COLO668 (cell line): ENCODE data around the gene FZR1.

ENCODE experiments used
- DNase-seq: peaks from one replicate; lab custom pipeline; 2025; ENCODE audit not compliant: unreplicated experiment; lab: John Stamatoyannopoulos, UW

The FZR1 gene

GRCh38 chr19:3471954-3472655 lies 34.0 kb upstream of the FZR1 start:
- peak; percentile 9 for DNase-seq

DNA sequence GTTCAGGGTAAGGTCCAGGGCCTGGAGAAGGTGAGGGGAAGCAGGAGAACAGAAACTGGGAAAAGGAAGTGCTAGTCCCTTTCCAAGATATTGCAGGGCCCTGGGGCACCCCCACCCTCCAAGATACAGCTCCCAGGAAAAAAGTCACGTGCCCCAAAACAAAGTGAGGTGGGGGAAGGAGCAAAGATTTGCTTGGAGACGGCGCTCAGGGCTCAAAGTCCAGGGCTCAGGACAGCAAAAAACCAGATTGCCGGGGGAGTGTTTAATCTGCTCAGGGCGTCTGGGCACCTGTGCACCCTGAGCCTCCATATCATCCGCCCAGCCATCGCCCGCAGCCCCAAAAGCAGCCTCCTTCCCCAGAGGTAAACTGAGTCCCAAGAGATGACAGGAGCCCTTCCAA lies 32.1 kb upstream of the FZR1 start:
- no peak for DNase-seq

DNA sequence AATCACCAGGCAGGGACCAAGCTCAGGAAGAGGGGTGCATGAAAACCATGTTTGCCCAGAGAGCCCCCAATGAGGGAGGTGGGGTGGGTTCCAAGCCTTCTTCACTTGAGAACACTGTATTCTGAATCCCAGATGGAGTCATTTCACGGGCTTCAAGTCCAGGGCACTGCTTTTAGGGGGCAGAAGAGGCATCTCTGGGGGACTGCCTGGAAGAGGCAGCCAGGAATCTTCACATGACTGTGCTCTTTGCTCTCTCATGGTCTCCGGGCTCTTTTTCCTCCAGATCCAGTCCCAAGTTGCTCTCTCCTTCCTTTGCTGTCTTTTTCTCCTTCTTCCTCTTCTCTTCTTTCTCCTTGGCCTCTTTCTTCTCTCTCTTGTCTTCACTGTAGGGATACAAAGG lies 31.5 kb upstream of the FZR1 start:
- DNase-seq = no peak

GRCh38 chr19:3475449-3475848 lies 30.7 kb upstream of the FZR1 start:
- no peak for DNase-seq

GRCh38 chr19:3476830-3477229 lies 29.3 kb upstream of the FZR1 start:
- no peak for DNase-seq

GRCh38 chr19:3477506-3477905 lies 28.6 kb upstream of the FZR1 start:
- DNase-seq = no peak

DNA sequence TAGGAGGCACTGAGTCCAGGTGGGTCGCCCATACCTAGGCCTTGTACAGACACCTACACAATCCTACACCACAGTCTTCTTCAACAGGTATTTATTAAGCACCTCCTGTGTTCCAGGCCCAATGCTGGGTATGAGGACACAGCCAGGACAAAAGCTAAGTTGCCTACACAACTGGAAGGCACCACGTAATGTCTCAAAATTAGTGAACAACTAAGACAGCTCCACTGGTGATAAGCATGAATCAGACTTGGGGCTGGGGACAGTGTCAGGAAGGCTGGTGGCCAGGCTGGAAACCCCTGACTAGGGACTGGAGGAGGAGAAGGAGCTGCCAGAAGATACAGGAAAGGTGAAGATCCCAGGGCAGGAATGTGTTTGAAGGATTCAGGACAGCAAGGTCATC lies 28.2 kb upstream of the FZR1 start:
- DNase-seq = no peak

DNA sequence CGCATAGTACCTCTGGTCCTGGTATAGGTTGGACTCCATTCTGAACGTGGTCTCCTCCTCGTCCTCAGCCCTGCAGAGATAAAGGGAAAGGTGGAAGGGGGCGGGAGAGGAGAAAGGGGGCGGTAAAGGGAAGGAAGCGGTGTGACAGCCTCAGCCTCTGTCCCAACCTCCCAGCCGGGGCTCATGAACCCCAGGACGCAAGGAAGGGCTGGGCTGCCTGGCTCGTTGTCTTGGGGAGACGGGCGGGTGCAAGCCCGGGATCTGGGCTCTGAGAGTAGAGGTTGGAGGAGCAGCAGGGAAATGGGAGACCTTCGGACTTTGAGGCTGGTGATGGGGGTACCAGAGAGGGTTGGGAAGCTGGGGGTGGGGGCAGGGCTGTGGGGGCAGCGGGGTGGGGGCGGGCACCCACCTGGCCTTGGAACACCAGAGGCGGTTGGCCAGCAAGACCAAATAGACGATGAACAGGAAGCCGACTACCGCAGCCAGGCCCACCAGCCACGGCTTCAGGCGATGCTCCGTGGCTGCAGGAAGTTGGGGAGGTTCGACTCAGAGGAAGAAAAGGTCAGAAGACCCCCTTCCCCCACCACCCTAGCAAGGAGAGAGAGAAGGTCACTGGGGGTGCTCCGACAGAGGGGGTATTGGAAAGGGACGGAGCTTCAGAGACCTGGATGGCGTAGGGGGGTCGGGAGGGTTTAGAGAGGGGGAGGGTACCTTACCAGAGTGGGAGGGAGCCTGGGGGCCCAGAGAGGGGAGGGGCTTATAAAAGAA lies 27.5 kb upstream of the FZR1 start:
- DNase-seq = no peak

DNA sequence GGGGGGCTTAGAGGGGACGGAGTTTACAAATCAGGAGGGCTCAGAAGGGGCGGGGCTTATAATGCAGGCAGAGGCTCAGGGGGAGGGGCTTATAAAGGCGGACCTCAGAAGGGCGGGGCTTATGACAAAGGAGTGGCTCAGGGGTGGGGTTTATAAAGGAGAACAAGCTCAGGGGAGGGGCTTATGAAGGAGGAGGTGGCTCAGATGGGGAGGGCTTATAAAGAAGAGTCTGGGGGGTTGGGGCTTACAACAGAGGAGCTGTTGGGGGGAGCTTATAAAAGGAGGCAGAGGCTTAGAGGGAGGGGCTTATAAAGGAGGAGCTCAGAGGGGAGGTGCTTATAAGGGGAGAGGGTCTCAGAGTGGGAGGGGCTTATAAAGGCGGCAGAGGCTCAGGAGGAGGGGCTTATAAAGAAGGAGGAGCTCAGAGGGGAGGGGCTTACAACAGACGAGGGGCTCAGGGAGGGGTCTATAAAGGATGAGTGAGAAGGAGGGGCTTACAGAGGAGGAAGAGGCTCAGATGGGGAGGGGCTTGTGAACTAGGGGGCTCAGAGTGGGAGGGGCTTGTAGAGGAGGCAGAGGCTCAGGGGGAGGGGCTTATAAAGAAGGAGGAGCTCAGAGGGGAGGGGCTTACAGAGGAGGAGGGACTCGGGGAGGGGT lies 26.8 kb upstream of the FZR1 start:
- DNase-seq = no peak

GRCh38 chr19:3479834-3480215 lies 26.3 kb upstream of the FZR1 start:
- peak; percentile 18 for DNase-seq

GRCh38 chr19:3480383-3481091 lies 25.6 kb upstream of the FZR1 start, which contains the start of gene SMIM24:
Gene SMIM24 (minus strand): TSS chr19:3480525. CDS start chr19:3480463, 62 bp downstream.
- DNase-seq = no peak

DNA sequence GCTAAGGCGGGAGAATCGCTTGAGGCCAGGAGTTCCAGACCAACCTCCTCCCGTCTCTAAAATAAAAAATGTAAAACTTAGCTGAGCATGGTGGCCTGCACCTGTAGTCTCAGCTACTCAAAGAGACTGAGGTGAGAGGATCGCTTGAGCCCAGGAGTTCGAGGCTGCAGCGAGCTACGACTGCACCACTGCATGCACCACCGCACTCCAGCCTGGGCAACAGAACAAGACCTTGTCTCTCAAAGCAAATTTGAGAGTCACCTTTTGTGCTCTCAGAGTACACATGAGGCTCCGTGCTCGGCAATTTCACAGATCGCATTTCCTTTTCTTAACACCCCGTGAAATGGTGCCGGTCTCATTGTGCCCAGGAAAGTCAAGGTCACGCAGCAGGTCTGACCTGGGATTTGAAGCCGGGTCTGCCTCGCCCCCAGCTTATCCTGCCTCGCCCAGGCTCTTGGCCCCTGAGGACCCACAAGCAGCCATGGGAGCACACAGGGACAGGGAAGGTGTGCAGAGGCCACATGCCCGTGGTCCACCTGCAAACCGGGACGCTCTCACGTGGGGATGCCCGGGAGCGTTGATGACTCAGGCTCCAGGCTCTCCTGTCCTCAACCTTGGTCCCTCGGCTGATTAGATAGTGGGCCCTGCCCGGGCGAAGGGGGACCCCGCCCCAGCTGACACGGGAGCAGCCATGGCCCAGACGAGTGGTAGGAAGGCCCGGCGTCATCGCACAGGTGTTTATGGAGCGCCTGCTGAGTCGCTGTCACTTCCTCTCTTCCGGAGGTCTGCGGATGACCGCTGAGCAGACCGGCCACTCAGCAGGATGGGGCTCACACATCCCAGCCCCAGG lies 24.6 kb upstream of the FZR1 start:
- DNase-seq = peak; percentile 47

DNA sequence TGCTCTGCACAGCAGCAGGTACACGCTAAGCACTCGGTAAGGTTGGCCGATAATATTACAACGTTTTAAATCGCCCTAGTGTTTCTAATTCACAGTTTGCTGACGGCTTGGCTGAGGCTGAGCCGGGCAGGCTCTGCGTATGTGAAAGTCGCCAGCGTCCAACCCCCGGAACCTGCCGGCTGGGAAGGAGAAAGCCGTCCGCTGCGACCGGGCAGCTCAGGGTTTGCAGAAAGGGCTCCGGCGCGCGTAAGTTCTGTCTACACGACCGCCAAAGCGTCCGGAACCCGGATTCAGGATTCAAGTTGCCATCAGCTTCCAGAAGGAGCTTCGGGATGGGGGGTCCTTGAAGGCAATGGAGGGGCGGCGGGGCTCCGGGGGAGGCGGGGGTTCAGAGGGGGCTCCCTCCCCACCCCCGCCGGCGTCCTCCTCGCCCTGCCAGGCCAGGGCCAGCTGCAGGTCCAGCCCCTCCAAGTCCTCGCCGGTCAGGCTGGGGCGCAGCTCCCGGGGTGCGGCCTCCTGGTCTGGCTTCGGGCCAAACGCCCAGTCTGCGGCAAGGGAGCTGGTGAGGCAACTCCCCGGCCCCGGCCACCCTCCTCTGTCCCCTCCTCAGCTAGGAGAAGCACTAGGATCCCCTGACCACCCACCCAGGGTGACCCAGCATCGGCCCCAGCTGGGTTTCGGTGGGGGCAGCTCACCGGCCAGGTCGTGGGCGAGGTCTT lies 23.4 kb upstream of the FZR1 start:
- DNase-seq = peak; percentile 67

DNA sequence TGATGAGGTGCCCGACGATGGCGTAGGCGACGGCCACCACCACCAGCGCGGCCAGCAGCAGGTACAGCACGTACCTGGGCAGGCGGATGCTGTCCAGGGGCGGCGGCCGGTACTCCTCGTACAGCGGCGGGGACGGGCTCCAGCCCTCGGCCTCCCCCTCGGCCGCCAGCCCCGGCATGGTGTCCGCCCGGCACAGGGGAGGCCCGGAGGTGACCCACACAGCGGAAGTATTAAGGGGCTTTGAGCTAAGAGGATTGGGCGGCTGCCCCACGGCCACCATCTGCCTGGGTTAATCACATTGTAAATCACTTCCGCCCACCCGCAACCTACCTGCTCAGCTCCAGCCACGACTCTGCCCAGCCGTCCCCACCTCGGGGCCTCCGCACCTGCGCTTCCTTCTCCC lies 22.9 kb upstream of the FZR1 start, which contains the start of gene SMIM44:
Gene SMIM44 (minus strand): TSS at position 216 of the 403 bp plus-strand sequence. CDS start 38 bp downstream, at position 178.
- peak; percentile 66 for DNase-seq

DNA sequence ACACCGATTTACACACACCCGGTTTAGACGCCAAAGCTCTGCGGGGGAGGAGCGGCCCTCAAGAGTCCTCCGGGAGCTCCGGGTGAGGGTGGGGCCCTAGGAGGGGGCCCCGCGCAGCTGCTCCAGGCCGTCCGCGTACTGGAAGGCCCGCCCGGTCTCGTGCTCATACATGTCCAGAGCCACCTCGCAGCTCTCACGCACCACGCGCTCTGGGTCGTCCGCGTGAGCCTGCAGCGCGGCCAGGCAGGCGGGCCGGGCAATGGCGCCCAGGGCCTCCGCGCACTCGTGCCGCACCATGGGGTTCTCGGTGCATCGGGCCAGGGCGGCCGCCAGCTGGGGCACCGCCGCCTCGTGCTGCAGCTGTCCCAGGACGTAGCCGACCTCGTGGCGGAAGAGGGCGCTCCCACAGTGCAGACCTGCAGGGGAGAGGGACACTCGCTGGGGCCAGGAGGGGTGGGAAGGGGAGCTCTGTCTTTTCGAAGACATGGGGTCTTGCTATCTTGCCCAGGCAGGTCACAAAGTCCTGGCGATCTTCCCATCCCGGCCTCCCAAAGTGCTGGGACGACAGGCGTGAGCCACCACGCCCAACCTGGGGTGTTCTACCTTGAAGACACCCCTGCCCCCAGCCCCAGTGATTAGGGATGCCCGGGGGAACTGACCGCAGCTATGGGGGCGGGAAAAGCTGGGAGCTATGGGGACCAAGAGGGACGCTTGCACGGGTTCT lies 14.6 kb upstream of the FZR1 start:
- DNase-seq = no peak

DNA sequence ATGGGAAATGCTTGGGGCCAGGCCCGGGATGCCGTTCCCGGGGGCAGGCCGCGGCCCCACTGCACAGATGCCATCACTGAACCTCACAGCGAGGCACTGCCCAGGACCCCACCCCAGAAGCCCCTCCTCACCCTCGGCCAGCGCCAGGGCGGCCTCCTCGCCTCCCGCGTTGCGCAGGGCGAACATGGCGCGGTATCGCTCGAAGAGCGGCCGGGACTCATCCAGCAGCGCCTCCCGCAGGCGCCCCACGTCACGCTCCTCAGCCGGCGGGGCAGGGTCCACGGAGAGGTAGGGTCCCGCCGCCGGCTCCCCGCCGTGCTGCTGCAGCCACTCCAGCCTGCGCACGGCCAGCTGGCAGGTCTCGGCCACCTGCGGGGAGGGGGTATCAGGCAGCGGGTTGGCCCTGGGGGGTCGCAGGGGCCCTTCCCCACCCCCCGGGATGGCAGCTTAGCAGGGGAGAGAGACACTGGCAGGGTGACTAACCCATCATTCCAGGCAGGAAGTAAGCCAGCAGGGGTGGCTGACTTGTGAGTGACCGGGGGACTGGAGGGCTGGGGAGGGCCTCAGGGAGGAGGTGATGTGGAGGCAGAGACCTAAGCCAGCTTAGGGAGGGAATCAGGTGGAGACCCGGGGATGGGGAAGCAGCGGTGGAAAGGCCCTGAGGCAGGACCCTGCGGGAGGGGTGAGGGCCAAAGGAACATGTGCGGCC lies 13.8 kb upstream of the FZR1 start:
- no peak for DNase-seq

DNA sequence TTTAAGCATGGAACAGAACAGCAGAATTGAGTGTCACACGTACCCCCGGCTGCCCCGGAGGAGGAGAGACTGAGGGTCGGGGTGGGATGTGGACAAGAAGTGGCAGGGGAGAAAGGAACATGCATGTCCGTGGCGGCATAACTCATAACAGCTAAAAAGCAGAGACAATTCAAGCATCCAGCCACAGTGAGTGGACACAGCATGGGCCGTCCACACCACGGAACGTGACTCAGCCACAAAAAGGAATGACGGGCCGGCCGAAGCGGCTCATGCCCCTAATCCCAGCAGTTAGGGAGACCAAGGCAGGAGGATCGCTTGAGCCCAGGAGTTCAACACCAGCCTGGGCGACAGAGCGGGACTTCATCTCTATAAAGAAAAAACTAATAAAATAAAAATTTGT lies 13.2 kb upstream of the FZR1 start:
- no peak for DNase-seq

- no peak for DNase-seq
Observed at GRCh38 chr19:3493651-3494050, 12.5 kb upstream of the FZR1 start.
